HK-2 (cell line): ENCODE measurements around the gene OR4D2.
"Not testable (repeated sequence)": the region's sequence is repeated elsewhere in the genome, so short reads cannot be mapped to it uniquely, and the experiment has no call there.

Experiments used
- DNase-seq: peaks from one replicate; pipeline ENCODE4 v3.0.0-alpha.2; 2018; ENCODE audit not compliant: unreplicated experiment

OR4D2 gene

DNA sequence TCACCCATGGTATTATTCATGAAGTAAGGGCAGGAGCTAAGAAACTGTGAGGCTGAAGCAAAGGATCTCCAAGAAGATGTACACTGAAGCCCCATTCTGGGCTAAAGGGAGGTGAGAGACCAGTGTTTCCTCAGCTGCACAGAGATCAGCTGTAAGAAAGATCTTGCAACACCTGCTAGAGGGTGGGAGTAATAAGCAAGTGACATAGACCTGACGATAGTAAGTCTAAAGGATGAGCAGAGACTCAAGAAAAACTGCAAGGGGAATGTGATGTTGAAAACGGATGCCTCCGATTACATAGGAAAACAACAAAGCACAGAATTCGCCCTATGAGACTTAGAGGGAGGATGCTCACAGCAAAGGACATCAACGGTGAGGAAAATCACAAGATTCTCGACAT, at the start of gene OR4D2:
TSS of gene OR4D2 (plus strand) at position 301 of the 400 bp plus-strand sequence. CDS start 2,674 bp downstream, outside the sequence.
- DNase-seq = no peak

DNA sequence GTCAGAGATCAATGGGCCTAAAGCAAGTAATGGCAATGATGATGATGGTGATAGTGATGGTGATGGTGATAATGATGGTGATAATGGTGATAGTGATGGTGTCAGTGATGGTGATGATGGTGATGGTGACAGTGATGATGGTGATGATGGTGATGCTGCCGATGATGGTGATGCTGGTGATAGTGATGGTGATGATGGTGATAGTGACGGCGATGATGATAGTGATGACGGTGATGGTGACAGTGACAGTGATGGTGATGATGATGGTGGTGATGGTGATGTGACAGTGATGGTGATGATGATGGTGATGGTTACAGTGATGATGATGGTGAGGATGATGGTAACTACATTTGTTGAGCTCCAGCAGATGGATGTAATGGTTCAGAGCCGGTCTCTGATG, 49.4 kb upstream of the OR4D2 start:
- DNase-seq = no peak

DNA sequence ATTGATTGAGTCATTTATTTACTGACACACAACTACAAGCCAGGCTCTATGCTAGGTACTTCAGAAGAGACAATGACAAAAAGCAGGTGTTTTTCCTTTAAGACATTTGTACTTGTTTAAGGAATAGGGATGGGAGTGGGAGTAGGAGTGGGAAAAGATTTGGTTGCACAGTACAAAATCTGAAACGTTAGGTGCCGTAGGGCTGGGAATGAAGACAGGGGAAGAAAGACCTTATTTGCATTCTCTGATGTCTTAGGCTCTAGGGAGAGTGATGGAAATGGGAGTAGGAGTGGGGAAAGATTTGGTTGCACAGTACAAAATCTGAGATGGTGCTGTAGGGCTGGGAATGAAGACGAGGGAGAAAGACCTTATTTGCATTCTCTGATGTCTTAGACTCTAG, 47.3 kb upstream of the OR4D2 start:
- DNase-seq = no peak

DNA sequence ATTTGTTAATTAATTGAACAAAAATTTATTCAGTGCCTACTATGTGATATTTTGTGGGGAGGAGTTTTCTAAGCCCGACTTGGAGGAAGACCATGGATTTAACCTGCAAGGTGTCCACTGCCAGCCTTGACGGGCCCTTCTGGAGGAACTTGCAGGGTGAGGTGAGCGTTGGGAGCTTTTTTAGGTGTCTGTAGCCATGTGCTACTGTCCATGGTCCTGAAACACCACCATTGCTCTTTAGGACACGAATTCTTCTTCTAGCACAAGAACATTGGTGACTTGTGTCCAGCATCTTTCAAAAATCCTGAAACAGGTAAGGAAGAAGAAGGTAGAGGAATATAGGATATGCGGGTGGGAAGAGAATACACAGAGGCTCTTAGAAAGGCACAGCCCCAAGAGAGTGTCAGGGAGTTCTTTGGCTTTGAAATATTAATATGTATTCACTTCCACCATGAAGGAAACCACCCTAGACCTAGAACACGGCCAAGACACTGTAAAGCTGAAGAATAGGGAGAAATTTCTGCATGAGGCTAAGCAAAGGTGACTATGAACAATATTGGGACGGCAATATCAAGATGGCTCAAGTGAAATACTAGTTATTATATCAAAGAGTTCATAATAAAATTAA, 46.5 kb upstream of the OR4D2 start:
- peak; percentile 36 for DNase-seq

DNA sequence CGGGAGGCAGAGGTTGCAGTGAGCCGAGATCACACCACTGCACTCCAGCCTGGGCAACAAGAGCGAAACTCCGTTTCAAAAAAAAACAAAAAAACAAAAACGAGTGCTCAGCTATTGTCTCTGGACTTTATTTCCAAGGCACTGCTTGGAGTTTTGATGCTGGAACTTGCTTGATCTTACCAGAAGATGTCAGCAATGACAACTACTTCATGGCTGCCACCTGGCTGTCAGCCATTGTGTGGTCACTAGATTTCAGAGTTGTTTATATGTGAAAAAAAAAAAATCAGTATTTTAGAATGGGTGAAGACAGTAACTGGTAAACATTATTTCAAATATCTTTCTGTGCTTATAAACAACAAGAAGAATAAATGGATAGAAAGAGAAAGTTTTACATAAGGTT, 44.9 kb upstream of the OR4D2 start:
- DNase-seq = no peak

- no peak for DNase-seq
These were observed 38.9 kb upstream of the OR4D2 start for GRCh38 chr17:58127846-58128245.

DNA sequence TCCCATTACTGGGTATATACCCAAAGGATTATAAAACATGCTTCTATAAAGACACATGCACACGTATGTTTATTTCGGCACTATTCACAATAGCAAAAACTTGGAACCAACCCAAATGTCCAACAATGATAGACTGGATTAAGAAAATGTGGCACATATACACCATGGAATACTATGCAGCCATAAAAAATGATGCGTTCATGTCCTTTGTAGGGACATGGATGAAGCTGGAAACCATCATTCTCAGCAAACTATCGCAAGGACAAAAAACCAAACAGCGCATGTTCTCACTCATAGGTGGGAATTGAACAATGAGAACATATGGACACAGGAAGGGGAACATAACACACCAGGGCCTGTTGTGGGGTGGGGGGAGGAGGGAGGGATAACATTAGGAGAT, 34.1 kb upstream of the OR4D2 start:
- not testable (repeated sequence) for DNase-seq

DNA sequence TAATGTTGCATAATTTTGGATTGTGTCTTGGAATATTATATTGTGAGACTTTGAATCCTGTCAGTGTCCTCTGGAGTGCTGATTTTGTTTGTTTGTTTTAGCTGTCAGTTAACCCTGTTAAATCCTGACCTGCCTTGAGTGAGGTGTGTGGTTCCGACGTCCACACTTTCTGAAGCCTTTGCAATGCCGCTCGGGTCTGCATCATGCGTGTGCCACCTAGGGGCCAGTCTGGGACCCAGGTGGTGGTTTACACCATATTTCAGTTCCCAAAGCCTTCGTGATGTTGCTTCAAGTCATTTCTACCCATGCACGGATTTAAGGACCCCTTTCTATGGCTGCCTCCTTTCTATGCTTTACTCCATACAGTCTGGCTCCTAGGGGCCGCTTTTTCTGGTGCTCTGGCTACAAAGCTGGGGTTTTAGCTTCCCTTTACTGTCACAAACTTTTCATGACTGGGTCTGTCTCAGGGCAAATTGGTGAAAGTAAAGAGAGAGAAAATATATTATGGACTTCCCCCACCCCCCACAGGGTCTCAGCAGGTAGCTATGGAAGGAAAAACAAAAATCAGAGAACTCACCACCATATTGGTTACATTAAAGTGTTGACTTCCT, 30.0 kb upstream of the OR4D2 start:
- DNase-seq = no peak

DNA sequence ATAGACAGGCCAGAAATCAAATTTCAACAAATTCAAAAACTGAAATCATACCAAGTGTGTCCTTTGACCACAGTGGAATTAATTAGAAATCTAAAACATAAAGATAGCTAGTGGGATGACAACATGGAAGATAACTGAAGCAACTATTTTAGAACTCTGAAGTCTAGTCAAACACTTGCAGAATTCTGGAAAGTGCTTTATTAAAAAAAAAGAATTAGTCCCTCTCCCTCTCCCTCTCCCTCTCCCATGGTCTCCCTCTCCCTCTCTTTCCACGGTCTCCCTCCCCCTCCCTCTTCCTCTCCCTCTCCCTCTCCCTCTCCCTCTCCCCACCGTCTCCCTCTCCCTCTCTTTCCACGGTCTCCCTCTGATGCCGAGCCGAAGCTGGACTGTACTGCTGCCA, 25.3 kb upstream of the OR4D2 start:
- no peak for DNase-seq

DNA sequence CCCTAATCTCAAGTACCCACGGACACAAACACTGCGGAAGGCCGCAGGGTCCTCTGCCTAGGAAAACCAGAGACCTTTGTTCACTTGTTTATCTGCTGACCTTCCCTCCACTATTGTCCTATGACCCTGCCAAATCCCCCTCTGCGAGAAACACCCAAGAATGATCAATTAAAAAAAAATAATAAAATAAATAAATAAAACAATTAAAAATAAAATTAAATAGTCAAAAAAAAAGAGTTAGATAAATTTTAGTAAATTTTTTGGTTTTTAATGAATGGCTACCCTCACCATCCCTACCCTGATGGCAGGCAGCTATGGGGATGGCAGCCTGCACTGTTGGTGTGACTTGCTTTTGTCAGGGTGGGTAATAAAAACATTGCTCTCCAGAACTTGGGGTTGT, 23.4 kb upstream of the OR4D2 start:
- not testable (repeated sequence) for DNase-seq

- DNase-seq = no peak
These were observed 22.0 kb upstream of the OR4D2 start for GRCh38 chr17:58144801-58145200.

- DNase-seq = no peak
These were observed 18.8 kb upstream of the OR4D2 start, which contains the start of gene OR4D1 for GRCh38 chr17:58147930-58148434. OR4D1 (plus strand) TSS chr17:58148384; CDS start chr17:58155154, 6,770 bp downstream.

DNA sequence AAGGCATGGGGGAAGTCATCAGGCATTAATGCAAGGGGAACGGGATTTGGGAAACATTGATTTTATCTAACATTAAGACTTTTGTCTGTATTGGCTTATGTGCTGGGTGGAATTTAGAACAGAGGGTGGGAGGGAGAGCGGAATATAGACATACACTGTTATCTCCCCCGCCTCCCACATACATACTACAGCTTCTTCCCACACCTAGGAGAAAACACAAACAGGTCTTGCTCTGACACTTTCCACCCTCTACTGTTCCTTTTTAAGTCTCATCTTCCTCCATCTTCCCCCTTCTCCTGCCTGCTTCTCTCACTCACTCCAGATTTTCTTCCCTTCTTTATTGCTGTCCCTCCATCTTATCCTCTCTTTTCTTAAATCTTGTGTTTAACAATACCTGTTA, 18.2 kb upstream of the OR4D2 start:
- no peak for DNase-seq

DNA sequence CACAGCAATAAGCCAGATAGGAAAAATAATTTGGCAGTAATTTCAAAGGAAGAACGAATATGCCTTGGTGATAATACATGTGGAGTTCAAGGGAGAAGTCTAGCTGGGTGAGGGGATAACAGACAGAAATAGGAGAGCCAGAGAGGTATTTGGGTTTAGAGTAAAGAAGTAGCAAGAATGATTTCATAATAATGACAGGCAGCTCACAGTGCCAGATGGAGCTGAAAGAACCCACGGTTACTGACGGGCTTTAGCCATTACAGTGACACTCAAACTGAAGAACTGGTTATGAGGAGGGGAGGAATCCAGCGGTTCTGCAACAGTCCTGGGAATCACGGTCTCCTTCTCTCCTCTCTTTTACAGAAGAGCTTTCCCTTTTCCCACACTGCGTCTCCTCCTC, 16.4 kb upstream of the OR4D2 start:
- DNase-seq = no peak

DNA sequence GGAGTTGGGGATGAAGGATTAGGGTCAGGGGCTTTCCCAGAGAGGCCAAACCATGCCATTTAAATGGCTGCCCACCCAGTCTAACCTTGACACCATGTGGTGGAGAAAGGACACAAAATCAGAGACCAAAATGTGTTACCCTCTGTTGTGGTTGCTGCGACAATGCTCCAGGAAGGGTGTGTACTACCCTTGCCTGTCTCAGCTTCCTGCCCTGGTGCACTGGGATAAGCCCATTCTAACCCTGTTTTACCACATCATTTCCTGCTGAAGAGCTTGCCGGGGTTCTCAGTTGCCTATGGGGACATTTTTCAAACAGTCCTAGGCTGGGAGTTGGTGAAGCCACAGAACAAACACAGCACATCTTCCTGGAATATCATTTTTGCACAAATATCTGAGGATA, 13.7 kb upstream of the OR4D2 start:
- no peak for DNase-seq

- DNase-seq = no peak
These were observed 13.1 kb upstream of the OR4D2 start for GRCh38 chr17:58153671-58154070.

DNA sequence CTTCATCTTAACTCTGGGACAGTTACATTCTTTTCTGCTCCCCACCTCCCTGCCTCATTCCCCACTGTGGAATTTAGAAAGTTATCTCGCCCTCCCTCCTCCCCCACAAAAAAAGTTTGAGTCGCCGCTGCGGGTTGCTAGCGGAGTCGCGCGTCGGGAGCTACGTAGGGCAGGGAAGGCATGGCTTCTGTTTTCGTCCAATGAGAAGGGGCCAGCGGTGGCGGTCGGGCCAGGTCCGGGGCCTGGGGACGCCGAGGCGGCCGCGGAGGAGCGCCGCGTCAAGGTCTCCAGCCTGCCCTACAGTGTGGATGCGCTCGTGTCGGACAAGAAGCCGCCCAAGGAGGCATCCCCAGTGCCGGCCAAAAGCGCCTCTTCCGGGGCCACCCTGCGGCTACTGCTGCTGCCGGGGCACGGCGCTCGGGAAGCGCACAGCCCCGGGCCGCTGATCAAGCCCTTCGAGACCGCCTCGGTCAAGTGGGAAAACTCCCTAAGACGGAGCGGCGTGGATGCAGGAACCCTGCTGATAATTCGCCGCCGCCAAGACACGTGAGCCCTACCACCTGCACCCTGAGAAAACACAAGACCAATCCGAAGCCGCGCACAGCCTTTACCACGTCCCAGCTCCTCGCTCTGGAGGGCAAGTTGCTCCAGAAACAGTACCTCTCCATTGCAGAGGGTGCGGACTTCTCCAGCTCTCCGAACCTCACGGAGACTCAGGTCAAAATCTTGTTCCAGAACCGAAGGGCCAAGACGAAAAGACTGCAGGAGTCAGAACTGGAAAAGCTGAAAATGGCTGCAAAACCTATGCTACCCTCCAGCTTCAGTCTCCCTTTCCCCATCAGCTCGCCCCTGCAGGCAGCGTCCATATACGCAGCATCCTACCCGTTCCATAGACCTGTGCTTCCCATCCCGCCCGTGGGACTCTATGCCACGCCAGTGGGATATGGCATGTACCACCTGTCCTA, 9.7 kb upstream of the OR4D2 start:
- DNase-seq = no peak

DNA sequence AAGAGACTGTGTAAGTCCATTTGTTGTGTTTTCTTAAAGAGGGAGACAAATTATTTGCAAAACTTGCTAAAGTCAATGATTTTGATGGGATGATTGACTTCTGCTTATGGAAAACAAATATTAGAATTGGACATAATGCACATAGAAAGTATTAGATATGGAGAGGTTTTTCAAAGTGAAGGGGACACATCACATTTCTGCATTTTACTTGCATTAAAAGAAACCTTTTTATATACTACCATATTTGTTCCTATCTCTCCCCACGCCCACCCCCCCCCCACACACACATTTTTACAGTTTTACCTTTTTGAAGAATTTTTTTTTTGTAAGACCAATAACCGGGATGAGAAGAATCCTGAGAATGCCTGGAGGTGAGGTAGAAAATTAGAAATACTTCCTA, 8.6 kb upstream of the OR4D2 start:
- no peak for DNase-seq

GRCh38 chr17:58161566-58161965, 5.2 kb upstream of the OR4D2 start:
- DNase-seq = no peak

- DNase-seq = no peak
These were observed 801 bp upstream of the OR4D2 start for GRCh38 chr17:58165981-58166380.

DNA sequence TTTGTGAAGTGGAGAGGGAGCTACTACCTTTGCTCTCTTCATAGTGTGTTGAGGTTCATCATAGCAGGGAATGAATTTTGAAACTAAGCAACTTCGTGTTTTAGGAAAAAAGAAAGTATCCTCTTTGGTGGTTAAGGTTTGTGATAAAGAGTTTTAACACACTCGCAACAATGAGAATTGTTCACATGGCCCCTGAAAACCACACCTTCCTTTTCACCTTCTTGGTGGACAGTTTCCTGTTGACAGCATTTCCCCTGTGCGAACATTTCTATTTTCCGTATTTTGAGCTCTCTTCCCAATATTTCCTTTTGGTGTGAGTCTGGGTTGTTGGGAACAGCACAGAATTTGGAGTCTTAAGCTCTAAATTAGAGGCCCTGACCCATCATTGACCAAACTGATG, 3.8 kb downstream of the OR4D2 start:
- DNase-seq = no peak

DNA sequence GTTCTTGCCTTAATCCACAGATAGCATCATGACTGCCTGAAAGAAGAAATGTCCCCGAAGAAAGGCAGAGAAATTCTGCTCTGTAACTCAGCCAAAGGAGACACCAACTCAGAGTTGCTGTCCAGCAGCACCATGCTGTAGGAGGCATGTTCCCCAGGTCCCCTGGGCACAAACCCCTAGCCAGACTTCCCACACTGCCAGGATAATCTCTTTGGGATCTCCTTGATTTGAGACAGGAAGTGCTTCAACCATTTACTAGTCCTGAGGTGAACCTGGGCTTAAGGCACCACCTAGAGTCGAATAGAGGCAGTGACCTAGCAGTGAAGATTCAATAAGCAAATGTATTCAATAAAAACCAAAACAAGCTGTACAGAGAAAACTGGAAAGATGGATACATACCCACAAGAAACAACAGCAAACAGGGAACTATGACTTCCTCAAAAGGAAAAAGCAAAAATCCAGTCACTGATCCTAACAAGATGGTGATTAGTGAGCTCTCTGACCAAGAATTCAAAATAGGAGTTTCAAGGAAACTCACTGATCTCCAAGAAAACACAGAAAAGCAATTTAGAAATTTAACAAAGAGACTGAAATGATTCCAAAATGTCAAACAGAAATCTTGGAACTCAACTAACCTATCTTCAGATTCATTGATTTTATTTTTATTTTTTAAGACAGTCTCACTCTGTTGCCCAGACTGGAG, 5.7 kb downstream of the OR4D2 start:
- no peak for DNase-seq
